ENCODE results near the gene PDZD7.

Gene PDZD7

GRCh38 chr10:101067356-101068083 is 36.6 kb upstream of the PDZD7 start (continued):
- TF ChIP-seq ZNF792 (tag by site-specific recombination; IDR thresholded peaks at IDR 0.05), result no peak
- TF ChIP-seq ZNF239 (tag by site-specific recombination; IDR thresholded peaks at IDR 0.05), result no peak
- TF ChIP-seq ZNF791 (tag by site-specific recombination; IDR thresholded peaks at IDR 0.05), result no peak
- TF ChIP-seq MYNN (tag by site-specific recombination; IDR thresholded peaks at IDR 0.05; ENCODE audit: borderline replicate concordance), result no peak
- 0 out of 2 replicates have a peak, but pooled peaks have one; percentile 31 for TF ChIP-seq PRDM2 (tag by site-specific recombination; IDR thresholded peaks at IDR 0.05; ENCODE audit: borderline replicate concordance)
- TF ChIP-seq PRDM4 (tag by site-specific recombination; IDR thresholded peaks at IDR 0.05), result no peak; the same call in 1 of the 2 replicates
- TF ChIP-seq ZNF394 (tag by site-specific recombination; IDR thresholded peaks at IDR 0.05; ENCODE audit: borderline replicate concordance), result no peak; the same call in 1 of the 2 replicates
- TF ChIP-seq ZNF837 (tag by site-specific recombination; IDR thresholded peaks at IDR 0.05), result no peak
- no peak for TF ChIP-seq ZNF404 (tag by site-specific recombination; IDR thresholded peaks at IDR 0.05)
- TF ChIP-seq ZNF610 (tag by site-specific recombination; IDR thresholded peaks at IDR 0.05; ENCODE audit: borderline replicate concordance), result no peak
- TF ChIP-seq SALL2 (tag by site-specific recombination; IDR thresholded peaks at IDR 0.05; ENCODE audit: borderline replicate concordance), result no peak
- TF ChIP-seq ZNF677 (tag by site-specific recombination; IDR thresholded peaks at IDR 0.05), result no peak
- no peak for TF ChIP-seq ZNF169 (tag by site-specific recombination; IDR thresholded peaks at IDR 0.05)
- no peak for TF ChIP-seq ZBTB6 (tag by site-specific recombination; IDR thresholded peaks at IDR 0.05)
- peak; percentile 75; the same call in 1 of the 2 replicates for TF ChIP-seq BCL6B (tag by site-specific recombination; IDR thresholded peaks at IDR 0.05)
- TF ChIP-seq REPIN1 (tag by site-specific recombination; IDR thresholded peaks at IDR 0.05; ENCODE audit: low read depth), result no peak
- TF ChIP-seq ZFP37 (tag by site-specific recombination; IDR thresholded peaks at IDR 0.05), result peak; percentile 88
- TF ChIP-seq ZNF660 (tag by site-specific recombination; IDR thresholded peaks at IDR 0.05), result 0 out of 2 replicates have a peak, but pooled peaks have one; percentile 65
- TF ChIP-seq ZNF585B (tag by site-specific recombination; IDR thresholded peaks at IDR 0.05), result no peak
- no peak for TF ChIP-seq ZNF146 (tag by site-specific recombination; IDR thresholded peaks at IDR 0.05)
- no peak for TF ChIP-seq ZNF514 (tag by site-specific recombination; IDR thresholded peaks at IDR 0.05)
- TF ChIP-seq ZNF354C (tag by site-specific recombination; IDR thresholded peaks at IDR 0.05; ENCODE audit: borderline replicate concordance, low read depth), result no peak
- TF ChIP-seq ZNF623 (tag by site-specific recombination; IDR thresholded peaks at IDR 0.05), result no peak
- peak; percentile 81; the same call in 1 of the 2 replicates for TF ChIP-seq ZNF391 (tag by site-specific recombination; IDR thresholded peaks at IDR 0.05; ENCODE audit: borderline replicate concordance, low read depth)
- TF ChIP-seq ZNF416 (tag by site-specific recombination; IDR thresholded peaks at IDR 0.05), result no peak
- TF ChIP-seq ZBTB26 (tag by site-specific recombination; optimal IDR thresholded peaks at IDR 0.05), result peak; percentile 87
- no peak for TF ChIP-seq YY2 (tag by site-specific recombination; IDR thresholded peaks at IDR 0.05)
- peak; percentile 75 for TF ChIP-seq ZBTB17 (tag by site-specific recombination; IDR thresholded peaks at IDR 0.05)
